Fibroblast of mammary gland (primary cell): ENCODE results near the gene AK2.
"Not testable (repeated sequence)": the region's sequence is repeated elsewhere in the genome, so short reads cannot be mapped to it uniquely, and the experiment has no call there.

Experiments
- DNase-seq: peaks from one replicate; pipeline ENCODE4 v3.0.0-alpha.2; 2010; ENCODE audit warnings: low read depth
- H3K4me3 ChIP-seq: 2 replicates; pipeline ENCODE4 v1.5.1; 2011; ENCODE audit warnings: low read depth, mild to moderate bottlenecking, low read length, moderate library complexity; ENCODE audit not compliant: control insufficient read depth
- TF ChIP-seq, protein P1 (sequence below): conservative IDR thresholded peaks from 2 replicates; pipeline ENCODE4 v1.5.1; 2011; ENCODE audit warnings: low read depth, low read length, inconsistent platforms; ENCODE audit not compliant: control insufficient read depth, insufficient read depth

Gene AK2

DNA sequence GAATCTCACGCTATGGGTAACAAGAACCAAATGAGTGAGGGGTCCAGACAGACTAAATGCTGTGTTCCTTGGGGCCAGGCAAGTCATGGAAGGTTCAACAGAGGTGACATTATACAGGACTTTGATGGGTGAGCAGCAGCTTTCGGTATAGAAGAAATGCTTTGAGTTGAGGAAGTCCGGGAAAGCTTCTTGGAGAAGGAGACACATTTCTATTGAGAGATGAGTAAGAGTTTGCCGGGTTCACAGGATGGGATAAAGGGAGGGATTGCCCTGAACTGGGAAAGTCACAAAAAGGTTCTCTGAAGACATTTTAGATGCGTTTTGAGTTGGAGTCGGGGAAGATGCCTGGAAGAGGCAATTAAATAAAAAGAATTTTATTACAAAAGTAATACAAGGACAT is 43.7 kb upstream of the AK2 start:
- TF ChIP-seq, protein P1, sequence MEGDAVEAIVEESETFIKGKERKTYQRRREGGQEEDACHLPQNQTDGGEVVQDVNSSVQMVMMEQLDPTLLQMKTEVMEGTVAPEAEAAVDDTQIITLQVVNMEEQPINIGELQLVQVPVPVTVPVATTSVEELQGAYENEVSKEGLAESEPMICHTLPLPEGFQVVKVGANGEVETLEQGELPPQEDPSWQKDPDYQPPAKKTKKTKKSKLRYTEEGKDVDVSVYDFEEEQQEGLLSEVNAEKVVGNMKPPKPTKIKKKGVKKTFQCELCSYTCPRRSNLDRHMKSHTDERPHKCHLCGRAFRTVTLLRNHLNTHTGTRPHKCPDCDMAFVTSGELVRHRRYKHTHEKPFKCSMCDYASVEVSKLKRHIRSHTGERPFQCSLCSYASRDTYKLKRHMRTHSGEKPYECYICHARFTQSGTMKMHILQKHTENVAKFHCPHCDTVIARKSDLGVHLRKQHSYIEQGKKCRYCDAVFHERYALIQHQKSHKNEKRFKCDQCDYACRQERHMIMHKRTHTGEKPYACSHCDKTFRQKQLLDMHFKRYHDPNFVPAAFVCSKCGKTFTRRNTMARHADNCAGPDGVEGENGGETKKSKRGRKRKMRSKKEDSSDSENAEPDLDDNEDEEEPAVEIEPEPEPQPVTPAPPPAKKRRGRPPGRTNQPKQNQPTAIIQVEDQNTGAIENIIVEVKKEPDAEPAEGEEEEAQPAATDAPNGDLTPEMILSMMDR: no peak
- H3K4me3 ChIP-seq: peak overlapping the region; percentile 81

DNA sequence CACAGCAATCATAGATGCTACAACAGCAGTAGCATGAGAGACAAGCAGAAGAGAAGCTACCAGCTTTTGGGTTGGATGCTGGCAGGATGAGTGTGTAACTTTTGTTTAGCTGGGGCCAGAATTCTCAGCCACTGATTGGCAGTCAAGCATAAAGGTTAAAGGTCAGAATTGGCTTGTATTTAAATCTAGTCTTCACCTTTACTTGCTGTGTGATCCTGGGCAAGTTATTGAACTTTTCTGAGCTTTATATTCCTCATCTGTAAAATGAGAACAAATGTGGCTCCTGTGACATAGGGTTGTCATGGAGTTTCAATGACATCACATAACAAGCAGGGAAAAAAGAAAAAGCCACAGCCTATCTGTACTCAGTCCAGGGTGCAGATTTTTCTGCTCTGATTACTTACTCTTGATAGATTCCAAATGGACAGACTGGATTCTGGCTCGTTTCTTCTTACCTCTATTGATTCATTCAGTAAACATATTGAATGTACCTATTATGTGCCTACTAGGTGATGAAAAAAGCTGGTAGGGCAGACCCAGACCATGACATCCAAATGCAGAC is 41.4 kb upstream of the AK2 start:
- TF ChIP-seq, protein P1: no peak
- DNase-seq: no peak
- H3K4me3 ChIP-seq: no peak overlapping the region

More for the DNA sequence above, 43.7 kb upstream of the AK2 start:
- no peak for DNase-seq

DNA sequence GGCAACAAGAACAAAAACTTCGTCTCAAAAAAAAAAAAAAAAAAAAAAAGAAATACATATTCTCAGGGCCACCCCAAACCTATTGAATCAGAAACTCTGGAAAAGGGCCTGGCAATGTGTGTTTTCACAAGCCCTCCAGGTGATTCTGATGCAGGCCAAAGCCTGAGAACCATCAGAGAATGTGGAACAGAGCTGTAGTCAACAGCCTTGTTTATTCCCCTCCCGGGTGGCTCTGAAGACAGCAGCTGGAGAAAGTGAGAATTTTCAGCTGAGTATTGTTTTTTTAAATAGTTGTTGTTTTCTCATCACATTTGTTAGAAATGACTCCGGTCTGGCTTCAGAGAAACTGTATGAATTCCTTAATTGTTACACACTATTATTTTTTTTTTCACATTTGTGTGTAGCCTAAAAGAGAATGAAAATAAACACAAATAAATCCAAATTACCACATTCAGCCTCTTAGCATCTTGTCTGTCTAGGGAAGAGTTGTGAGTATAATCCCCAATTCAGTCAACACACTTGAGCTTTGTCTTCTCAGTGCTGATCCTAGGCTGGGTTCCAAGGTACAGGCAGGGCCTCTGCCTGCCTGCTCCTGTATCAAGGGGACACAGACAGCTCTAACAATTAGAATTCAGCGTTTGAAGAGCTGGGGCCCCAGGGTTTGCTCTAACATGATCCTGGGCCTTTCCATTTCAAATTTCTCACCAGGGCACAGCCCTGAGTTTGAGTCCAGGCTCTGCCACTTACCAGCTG is 37.7 kb upstream of the AK2 start:
- no peak for DNase-seq
- TF ChIP-seq, protein P1: no peak
- no peak overlapping the region for H3K4me3 ChIP-seq

GRCh38 chr1:33072707-33073106 is 36.0 kb upstream of the AK2 start:
- TF ChIP-seq, protein P1: no peak

DNA sequence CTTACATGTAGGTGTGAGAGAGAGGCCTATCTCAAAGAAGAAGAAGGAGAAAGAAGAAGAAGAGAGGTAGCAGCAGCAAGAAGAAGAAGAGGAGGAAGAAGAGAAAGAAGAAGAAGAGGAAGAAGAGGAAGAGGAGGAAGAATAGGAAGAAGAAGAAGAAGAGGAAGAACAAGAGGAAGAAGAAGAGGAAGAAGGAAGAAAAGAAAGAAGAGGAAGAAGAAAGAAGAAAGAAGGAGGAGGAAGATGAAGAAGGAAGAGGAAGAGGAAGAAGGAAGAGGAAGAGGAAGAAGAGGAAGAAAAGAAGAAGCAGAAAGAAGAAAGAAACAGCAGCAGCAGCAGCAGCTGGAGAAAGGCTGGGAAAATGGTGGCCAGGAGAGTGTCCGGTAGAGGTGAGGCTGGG is 33.9 kb upstream of the AK2 start:
- no peak for DNase-seq
- TF ChIP-seq, protein P1: no peak
- H3K4me3 ChIP-seq: no peak overlapping the region

More at GRCh38 chr1:33072707-33073106, 36.0 kb upstream of the AK2 start:
- peak; percentile 84 for DNase-seq
- no peak overlapping the region for H3K4me3 ChIP-seq

DNA sequence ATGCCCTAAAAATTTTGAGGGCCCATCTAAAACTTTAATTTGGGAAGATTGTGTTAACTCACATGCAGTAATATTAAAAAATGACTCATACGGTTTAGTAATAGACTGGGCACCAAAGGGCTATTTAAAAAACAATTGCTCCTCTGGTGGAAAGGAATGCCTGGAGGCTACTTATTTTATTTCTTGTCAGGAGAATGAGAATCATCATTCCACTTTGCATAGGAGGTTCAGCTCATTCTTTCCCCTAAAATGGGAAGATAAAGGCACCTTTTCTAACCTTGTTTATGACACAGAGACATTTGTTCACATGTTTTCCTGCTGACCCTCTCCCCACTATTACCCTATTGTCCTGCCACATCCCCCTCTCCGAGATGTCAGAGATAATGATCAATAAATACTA is 31.4 kb upstream of the AK2 start:
- not testable (repeated sequence) for DNase-seq, H3K4me3 ChIP-seq

DNA sequence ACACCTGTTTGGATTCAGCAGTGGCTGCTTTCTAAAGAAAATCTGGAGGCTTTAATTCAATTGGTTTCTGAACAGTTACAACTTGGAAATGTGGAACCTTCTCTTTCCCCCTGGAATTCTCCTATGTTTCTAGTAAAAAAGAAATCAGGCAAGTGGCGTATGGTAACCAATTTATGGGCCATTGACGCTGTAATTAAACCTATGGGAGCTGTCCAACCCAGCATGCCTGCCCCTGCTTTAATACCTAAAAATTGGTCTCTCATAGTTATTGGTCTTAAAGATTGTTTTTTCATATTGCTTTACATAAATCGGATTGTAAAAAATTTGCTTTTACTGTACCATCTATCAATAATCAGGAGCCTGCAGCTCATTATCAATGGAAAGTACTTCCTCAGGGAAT is 29.8 kb upstream of the AK2 start:
- H3K4me3 ChIP-seq, DNase-seq: not testable (repeated sequence)

- no peak for DNase-seq
- TF ChIP-seq, protein P1: no peak
- H3K4me3 ChIP-seq: no peak overlapping the region
These were observed 28.6 kb upstream of the AK2 start for GRCh38 chr1:33065301-33065700.

DNA sequence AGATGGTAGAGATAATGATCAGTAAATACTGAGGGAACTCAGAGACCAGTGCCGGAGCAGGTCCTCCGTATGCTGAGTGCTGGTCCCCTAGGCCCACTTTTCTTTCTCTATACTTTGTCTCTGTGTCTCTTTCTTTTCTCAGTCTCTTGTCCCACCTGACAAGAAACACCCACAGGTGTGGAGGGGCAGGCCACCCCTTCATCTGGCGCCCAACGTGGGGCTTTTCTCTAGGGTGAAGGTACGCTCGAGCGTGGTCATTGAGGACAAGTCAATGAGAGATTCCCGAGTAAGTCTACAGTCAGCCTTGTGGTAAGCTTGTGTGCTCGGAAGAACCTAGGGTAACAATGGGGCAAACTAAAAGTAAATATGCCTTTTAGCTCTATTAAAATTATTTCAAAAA is 27.6 kb upstream of the AK2 start:
- not testable (repeated sequence) for DNase-seq, H3K4me3 ChIP-seq
